ENCODE measurements around the gene RSPRY1. TPM values are rescaled to one million over a fixed set of nuclear protein-coding genes. Genes with fewer than 3 reads are reported as not detected.

Gene RSPRY1
- total and polyA plus RNA-seq, 9 donors: 18.9 to 33.6 (median 24.2) TPM

DNA sequence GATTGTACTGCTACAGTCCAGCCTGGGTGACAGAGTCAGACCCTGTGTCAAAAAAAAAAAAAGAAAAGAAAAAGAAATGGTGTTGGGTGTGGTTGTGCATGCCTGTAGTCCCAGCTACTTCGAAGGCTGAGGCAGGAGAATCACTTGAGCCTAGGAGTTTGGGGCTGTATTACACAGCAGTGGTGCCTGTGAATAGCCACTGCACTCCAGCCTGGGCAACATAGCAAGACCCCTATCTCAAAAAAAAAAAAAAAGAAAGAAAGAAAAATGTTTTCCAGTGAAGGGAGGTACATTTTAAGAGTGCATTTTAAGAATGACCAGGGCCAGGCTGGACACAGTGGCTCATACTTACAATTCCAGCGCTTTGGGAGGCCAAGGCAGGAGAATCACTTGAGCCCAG, 65.2 kb downstream of the RSPRY1 start:
- Histone ChIP-seq H3K27ac (ENCODE audit: low read length) (no peak overlapping the region), H3K27me3 (ENCODE audit: control insufficient read depth, insufficient read depth, low read length) (no peaks in the 10 kb centered on the region), H3K36me3 (ENCODE audit: control insufficient read depth, insufficient read depth, low read length) (peaks cover 61% of the 10 kb centered on the region), H3K4me3 (ENCODE audit: low read length) (no peak overlapping the region), H3K4me1 (ENCODE audit: control insufficient read depth, insufficient read depth, low read length) (no peaks in the 10 kb centered on the region), H3K9me3 (replicated peaks; ENCODE audit: control insufficient read depth, low read depth, low read length) (no peaks in the 10 kb centered on the region)
- WGBS (ENCODE audit: insufficient coverage): no CpG with 5 or more reads among the region's 2 CpGs
- DNase-seq: no peak

DNA sequence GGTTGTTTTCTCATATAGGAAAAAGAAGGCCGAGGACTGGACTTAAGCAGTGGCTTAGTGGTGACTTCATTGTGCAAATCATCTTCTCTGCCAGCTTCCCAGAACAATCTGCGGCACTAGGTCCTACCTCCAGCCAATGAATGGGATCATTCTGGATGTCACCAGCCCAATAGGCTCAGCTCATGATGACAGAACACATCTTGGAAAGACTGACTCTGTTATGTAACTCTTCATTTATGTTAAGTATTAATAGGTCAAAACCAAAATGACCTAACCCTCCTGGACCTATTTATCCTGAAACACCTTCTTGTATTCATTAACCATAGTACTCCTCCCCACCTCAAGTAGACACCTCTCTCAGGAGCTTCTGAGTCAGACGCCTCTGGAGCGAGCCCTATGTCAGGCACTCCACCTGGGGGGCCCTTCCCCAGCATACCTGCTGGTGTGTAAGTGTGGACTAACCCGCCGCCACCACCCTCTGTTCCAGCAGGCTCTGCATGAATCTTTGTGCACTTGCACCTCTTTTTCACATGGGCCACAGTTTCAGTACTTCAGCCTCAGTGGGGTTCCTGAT, 66.1 kb downstream of the RSPRY1 start:
- Histone ChIP-seq H3K9me3 (replicated peaks; ENCODE audit: control insufficient read depth, low read depth, low read length) (no peaks in the 10 kb centered on the region), H3K27me3 (ENCODE audit: control insufficient read depth, insufficient read depth, low read length) (no peaks in the 10 kb centered on the region), H3K27ac (ENCODE audit: low read length) (no peak overlapping the region), H3K4me3 (ENCODE audit: low read length) (no peak overlapping the region), H3K4me1 (ENCODE audit: control insufficient read depth, insufficient read depth, low read length) (no peaks in the 10 kb centered on the region), H3K36me3 (ENCODE audit: control insufficient read depth, insufficient read depth, low read length) (peaks cover 62% of the 10 kb centered on the region)
- WGBS (ENCODE audit: insufficient coverage): 87% methylated on average over 4 of the region's 6 CpGs
- no peak for DNase-seq

- Histone ChIP-seq H3K36me3 (ENCODE audit: control insufficient read depth, insufficient read depth, low read length) (peaks cover 60% of the 10 kb centered on the region), H3K9me3 (replicated peaks; ENCODE audit: control insufficient read depth, low read depth, low read length) (no peaks in the 10 kb centered on the region), H3K4me1 (ENCODE audit: control insufficient read depth, insufficient read depth, low read length) (no peaks in the 10 kb centered on the region), H3K27me3 (ENCODE audit: control insufficient read depth, insufficient read depth, low read length) (no peaks in the 10 kb centered on the region), H3K27ac (ENCODE audit: low read length) (no peak overlapping the region), H3K4me3 (ENCODE audit: low read length) (no peak overlapping the region)
- WGBS (ENCODE audit: insufficient coverage): no CpG with 5 or more reads among the region's 1 CpG
- DNase-seq: no peak
Observed at GRCh38 chr16:57253466-57253865, 67.3 kb downstream of the RSPRY1 start.

- peaks cover 7% of the 10 kb centered on the region for H3K4me1 ChIP-seq (ENCODE audit: control insufficient read depth, insufficient read depth, low read length)
- H3K27me3 ChIP-seq (ENCODE audit: control insufficient read depth, insufficient read depth, low read length): no peaks in the 10 kb centered on the region
- H3K4me3 ChIP-seq (ENCODE audit: low read length): no peak overlapping the region
- DNase-seq: no peak
- H3K9me3 ChIP-seq (replicated peaks; ENCODE audit: control insufficient read depth, low read depth, low read length): no peaks in the 10 kb centered on the region
- peaks cover 40% of the 10 kb centered on the region for H3K36me3 ChIP-seq (ENCODE audit: control insufficient read depth, insufficient read depth, low read length)
- H3K27ac ChIP-seq (ENCODE audit: low read length): no peak overlapping the region
- WGBS (ENCODE audit: insufficient coverage): 55% methylated on average over 4 of the region's 10 CpGs
Observed at GRCh38 chr16:57255686-57256415, 69.7 kb downstream of the RSPRY1 start.

GRCh38 chr16:57256601-57257395, 70.7 kb downstream of the RSPRY1 start:
- Histone ChIP-seq H3K4me3 (ENCODE audit: low read length) (no peak overlapping the region), H3K9me3 (replicated peaks; ENCODE audit: control insufficient read depth, low read depth, low read length) (no peaks in the 10 kb centered on the region), H3K27ac (ENCODE audit: low read length) (no peak overlapping the region), H3K4me1 (ENCODE audit: control insufficient read depth, insufficient read depth, low read length) (peaks cover 7% of the 10 kb centered on the region), H3K27me3 (ENCODE audit: control insufficient read depth, insufficient read depth, low read length) (no peaks in the 10 kb centered on the region), H3K36me3 (ENCODE audit: control insufficient read depth, insufficient read depth, low read length) (peaks cover 31% of the 10 kb centered on the region)
- WGBS (ENCODE audit: insufficient coverage): 78% methylated on average over 13 of the region's 16 CpGs
- no peak for DNase-seq

DNA sequence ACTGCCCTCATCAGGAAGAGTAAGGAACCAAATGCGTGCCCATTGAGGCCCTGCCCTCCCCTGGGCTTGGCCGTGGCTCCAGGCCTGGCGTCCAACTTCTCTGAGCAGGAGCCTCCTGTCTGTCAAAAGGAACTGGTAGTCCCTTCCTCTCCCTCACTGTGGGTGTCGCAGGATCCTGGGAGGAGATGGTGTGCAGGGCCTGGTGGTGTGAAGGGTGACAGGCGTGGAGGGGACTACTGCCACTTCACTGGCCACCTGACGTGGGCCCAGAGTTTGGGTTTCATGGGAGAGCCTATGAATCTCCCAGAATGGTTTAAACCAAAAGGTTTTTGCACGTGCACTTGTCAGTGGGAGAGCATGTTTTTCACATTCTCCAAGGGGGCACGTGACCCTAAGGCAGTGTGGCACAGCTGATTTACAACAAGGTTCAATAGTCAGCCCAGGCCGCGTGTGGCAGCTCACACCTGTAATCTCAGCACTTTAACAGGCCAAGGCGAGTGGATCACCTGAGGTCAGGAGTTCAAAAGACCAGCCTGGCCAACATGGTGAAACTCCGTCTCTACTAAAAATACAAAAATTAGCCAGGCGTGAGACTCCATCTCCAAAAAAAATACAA, 71.4 kb downstream of the RSPRY1 start:
- 89% methylated on average over 11 of the region's 13 CpGs for WGBS (ENCODE audit: insufficient coverage)
- H3K36me3 ChIP-seq (ENCODE audit: control insufficient read depth, insufficient read depth, low read length): peaks cover 23% of the 10 kb centered on the region
- peaks cover 7% of the 10 kb centered on the region for H3K4me1 ChIP-seq (ENCODE audit: control insufficient read depth, insufficient read depth, low read length)
- no peak for DNase-seq
- no peaks in the 10 kb centered on the region for H3K27me3 ChIP-seq (ENCODE audit: control insufficient read depth, insufficient read depth, low read length)
- H3K27ac ChIP-seq (ENCODE audit: low read length): no peak overlapping the region
- H3K9me3 ChIP-seq (replicated peaks; ENCODE audit: control insufficient read depth, low read depth, low read length): no peaks in the 10 kb centered on the region
- no peak overlapping the region for H3K4me3 ChIP-seq (ENCODE audit: low read length)

DNA sequence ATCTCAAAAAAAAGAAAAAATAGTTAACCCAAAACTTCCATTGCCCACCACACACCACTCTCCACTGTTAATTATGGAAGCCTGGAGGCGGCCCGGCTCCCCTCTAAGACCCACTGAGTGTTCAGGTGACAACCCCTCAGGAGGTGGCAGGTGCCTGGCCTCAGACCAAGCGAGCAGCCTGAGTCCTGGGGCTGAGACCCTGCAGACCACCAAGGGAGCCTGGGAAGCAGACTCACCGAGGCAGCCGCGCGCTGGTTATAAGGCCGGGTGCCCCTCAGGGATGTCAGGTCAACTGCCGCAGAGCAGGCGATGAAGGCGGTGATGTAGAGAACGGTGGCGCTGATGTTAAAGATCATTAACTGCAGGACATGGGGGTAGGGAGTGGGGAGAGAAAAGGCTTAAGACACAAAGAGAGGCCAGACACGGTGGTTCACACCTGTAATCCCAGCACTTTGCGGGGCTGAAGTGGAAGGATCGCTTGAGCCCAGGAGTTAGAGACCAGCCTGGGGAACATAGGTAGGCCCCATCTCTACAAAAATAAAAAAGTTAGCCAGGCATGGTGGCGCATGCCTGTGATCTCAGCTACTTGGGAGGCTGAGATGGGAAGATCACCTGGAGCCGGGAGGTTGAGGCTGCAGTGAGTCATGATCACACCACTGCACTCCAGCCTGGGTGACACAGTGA, 72.2 kb downstream of the RSPRY1 start:
- Histone ChIP-seq H3K27ac (ENCODE audit: low read length) (no peak overlapping the region), H3K27me3 (ENCODE audit: control insufficient read depth, insufficient read depth, low read length) (no peaks in the 10 kb centered on the region), H3K4me3 (ENCODE audit: low read length) (no peak overlapping the region), H3K36me3 (ENCODE audit: control insufficient read depth, insufficient read depth, low read length) (peaks cover 21% of the 10 kb centered on the region), H3K9me3 (replicated peaks; ENCODE audit: control insufficient read depth, low read depth, low read length) (no peaks in the 10 kb centered on the region), H3K4me1 (ENCODE audit: control insufficient read depth, insufficient read depth, low read length) (peaks cover 7% of the 10 kb centered on the region)
- WGBS (ENCODE audit: insufficient coverage): 88% methylated on average over 18 of the region's 18 CpGs
- DNase-seq: no peak

DNA sequence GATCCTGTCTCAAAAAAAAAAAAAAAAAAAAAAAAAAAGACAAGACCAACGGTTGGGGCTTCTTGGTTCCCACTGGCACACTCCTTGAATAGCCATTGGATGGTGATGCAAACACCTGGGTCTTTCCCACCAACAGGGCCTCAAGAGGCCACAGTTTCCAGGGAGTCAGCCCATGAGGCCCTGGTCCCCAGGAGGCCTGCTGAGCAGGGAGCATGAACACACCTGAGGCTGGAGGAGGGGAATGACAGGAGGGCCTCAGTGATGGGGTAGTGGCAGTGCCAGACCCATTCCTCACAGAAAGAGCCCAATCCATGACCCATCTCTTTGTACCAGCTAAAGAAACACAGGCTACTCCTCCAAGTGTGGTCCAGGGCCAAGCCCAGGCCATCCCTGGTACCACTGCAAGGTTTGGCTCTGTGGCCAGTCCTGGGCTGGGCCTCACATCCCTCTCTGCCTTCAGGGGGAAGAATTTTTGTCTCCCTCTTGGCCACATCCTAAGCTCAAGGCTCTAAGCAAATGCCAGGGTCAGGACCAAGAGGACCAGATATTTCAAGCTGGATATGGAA, 72.9 kb downstream of the RSPRY1 start:
- Histone ChIP-seq H3K9me3 (replicated peaks; ENCODE audit: control insufficient read depth, low read depth, low read length) (no peaks in the 10 kb centered on the region), H3K36me3 (ENCODE audit: control insufficient read depth, insufficient read depth, low read length) (peaks cover 16% of the 10 kb centered on the region), H3K4me3 (ENCODE audit: low read length) (no peak overlapping the region), H3K27me3 (ENCODE audit: control insufficient read depth, insufficient read depth, low read length) (no peaks in the 10 kb centered on the region), H3K4me1 (ENCODE audit: control insufficient read depth, insufficient read depth, low read length) (peaks cover 7% of the 10 kb centered on the region), H3K27ac (ENCODE audit: low read length) (no peak overlapping the region)
- WGBS (ENCODE audit: insufficient coverage): no CpG with 5 or more reads among the region's 1 CpG
- DNase-seq: no peak

DNA sequence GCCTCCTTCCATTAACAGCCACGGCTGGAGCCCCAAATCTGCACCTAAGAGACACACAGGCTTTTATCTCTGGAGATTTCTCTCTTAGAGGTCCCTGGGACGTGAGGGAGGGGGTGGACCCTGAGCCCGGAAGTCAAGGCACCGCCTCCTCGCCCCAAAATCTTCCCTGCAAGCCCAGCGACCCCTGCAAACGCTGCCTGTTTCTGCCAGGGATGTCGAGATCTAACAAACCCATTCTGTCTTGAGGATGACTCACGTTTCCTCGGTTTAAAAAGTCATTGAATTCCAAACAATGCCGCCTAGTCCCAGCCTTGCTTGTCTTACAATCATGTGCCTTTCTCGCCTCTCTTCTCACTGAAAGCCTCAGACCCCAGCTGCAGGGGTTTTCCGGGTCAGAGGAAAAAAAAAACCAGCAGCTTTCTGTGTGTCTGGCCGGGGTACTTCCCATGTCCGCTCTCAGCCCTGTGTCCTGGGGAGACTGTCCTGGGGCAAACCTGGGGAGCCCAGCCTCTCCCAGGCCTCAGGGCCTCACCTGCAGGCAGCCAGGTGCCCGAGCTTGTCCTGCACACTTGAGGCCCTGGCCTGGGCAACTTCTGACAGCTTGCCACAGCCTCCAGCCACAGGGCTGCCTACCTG, 74.3 kb downstream of the RSPRY1 start:
- peaks cover 7% of the 10 kb centered on the region for H3K4me1 ChIP-seq (ENCODE audit: control insufficient read depth, insufficient read depth, low read length)
- H3K27me3 ChIP-seq (ENCODE audit: control insufficient read depth, insufficient read depth, low read length): no peaks in the 10 kb centered on the region
- DNase-seq: peak; percentile 46
- peak overlapping the region; percentile 76 for H3K27ac ChIP-seq (ENCODE audit: low read length)
- no peaks in the 10 kb centered on the region for H3K9me3 ChIP-seq (replicated peaks; ENCODE audit: control insufficient read depth, low read depth, low read length)
- H3K4me3 ChIP-seq (ENCODE audit: low read length): no peak overlapping the region
- WGBS (ENCODE audit: insufficient coverage): 10% methylated on average over 13 of the region's 16 CpGs
- H3K36me3 ChIP-seq (ENCODE audit: control insufficient read depth, insufficient read depth, low read length): peaks cover 14% of the 10 kb centered on the region
